Liver (tissue), 9 donors: Measurements from ENCODE around the gene SLC25A12. TPM values are rescaled to one million over a fixed set of nuclear protein-coding genes. Genes with fewer than 3 reads are reported as not detected.

ENCODE experiments used
- DNase-seq: peaks from one replicate; pipeline ENCODE4 v3.0.0-alpha.2; 2017; ENCODE audit warnings: low spot score
- H3K27ac ChIP-seq, 2 donors: one replicate each; pipeline ENCODE4 v1.7.0; 2013; ENCODE audit warnings: inconsistent platforms in 2 of 2, low read length in 2 of 2, control low read depth in 1 of 2, low read depth in 1 of 2, mild to moderate bottlenecking in 1 of 2
- H3K27me3 ChIP-seq, 4 donors: one replicate each; pipeline versions ENCODE4 v1.6.1 to v1.7.0; 2013; ENCODE audit warnings: low read length in 3 of 4, inconsistent platforms in 1 of 4, mild to moderate bottlenecking in 1 of 4, moderate library complexity in 1 of 4; ENCODE audit not compliant: control insufficient read depth in 4 of 4, insufficient read depth in 4 of 4
- H3K36me3 ChIP-seq, 4 donors: one replicate each; pipeline versions ENCODE4 v1.6.1 to v1.7.0; 2013; ENCODE audit warnings: low read length in 3 of 4, mild to moderate bottlenecking in 3 of 4, low read depth in 1 of 4, moderate library complexity in 1 of 4; ENCODE audit not compliant: control insufficient read depth in 4 of 4, insufficient read depth in 3 of 4
- H3K4me1 ChIP-seq, 4 donors: one replicate each; pipeline versions ENCODE4 v1.6.1 to v1.7.0; 2013; ENCODE audit warnings: low read length in 3 of 4, mild to moderate bottlenecking in 3 of 4, moderate library complexity in 1 of 4; ENCODE audit not compliant: control insufficient read depth in 4 of 4, insufficient read depth in 4 of 4
- H3K4me3 ChIP-seq, 3 donors: one replicate each; pipeline versions ENCODE4 v1.6.1 to v1.7.0; 2013; ENCODE audit warnings: low read length in 3 of 3, control low read depth in 1 of 3, low read depth in 1 of 3, mild to moderate bottlenecking in 1 of 3
- H3K9ac ChIP-seq, 2 donors: one replicate each; pipeline ENCODE4 v1.7.0; 2013; ENCODE audit warnings: low read length in 2 of 2, mild to moderate bottlenecking in 2 of 2, moderate library complexity in 2 of 2, control low read depth in 1 of 2, low read depth in 1 of 2
- H3K9me3 ChIP-seq, 4 donors: one replicate each; pipeline versions ENCODE4 v1.6.1 to v1.7.0; 2013; ENCODE audit warnings: low read length in 3 of 4; ENCODE audit not compliant: control insufficient read depth in 4 of 4
- EGR1 ChIP-seq, 2 donors: IDR thresholded peaks; 2 replicates each; pipeline ENCODE4 v1.6.1; 2016 to 2018; ENCODE audit warnings: antibody characterized with exemption in 2 of 2, low read depth in 2 of 2
- FOXA1 ChIP-seq: IDR thresholded peaks from 2 replicates; pipeline ENCODE4 v1.6.1; 2016; ENCODE audit warnings: antibody characterized with exemption
- FOXA2 ChIP-seq: IDR thresholded peaks from 2 replicates; pipeline ENCODE4 v1.6.1; 2016; ENCODE audit warnings: antibody characterized with exemption
- GABPA ChIP-seq, 2 donors: IDR thresholded peaks in 1 of 2; conservative IDR thresholded peaks in 1 of 2; 2 replicates each; pipeline ENCODE4 v1.6.1; 2016; ENCODE audit warnings: antibody characterized with exemption in 2 of 2, mild to moderate bottlenecking in 1 of 2, moderate library complexity in 1 of 2
- RAD21 ChIP-seq, 2 donors: IDR thresholded peaks; 2 replicates each; pipeline ENCODE4 v1.6.1; 2016; ENCODE audit warnings: antibody characterized with exemption in 2 of 2, mild to moderate bottlenecking in 2 of 2
- RXRA ChIP-seq, 2 donors: IDR thresholded peaks; 2 replicates each; pipeline ENCODE4 v1.6.1; 2017 to 2018; ENCODE audit warnings: antibody characterized with exemption in 2 of 2, mild to moderate bottlenecking in 1 of 2
- SP1 ChIP-seq: IDR thresholded peaks from 2 replicates; pipeline ENCODE4 v1.6.1; 2018; ENCODE audit warnings: antibody characterized with exemption, mild to moderate bottlenecking
- WGBS: extraction: QIAGEN DNeasy Blood & Tissue Kit; methylation state at CpG from one replicate; pipeline ENCODE4 v1.1.7; 2013; 5-methylcytosine and 5-hydroxymethylcytosine counted together
- polyA plus RNA-seq, 2 donors: library from polyadenylated mRNA; stranded (reverse) in 1 of 2; unstranded in 1 of 2; fragments of 200-250 nt in 1 of 2; fragments of >200 nt in 1 of 2; fragmentation: Nextera tagmentation in 1 of 2; extraction: Ambion mirVana in 1 of 2; gene quantifications; one replicate each; pipeline versions ENCODE4 v1.2.1 to v1.2.3, GENCODE V29; 2013 to 2015
- total RNA-seq, 2 donors: library from RNA; depleted of rRNA; stranded (reverse); fragments of >200 nt; gene quantifications; one replicate each; pipeline ENCODE4 v1.2.3, GENCODE V29; 2014
- TF ChIP-seq, protein P1 (sequence below): fragments of 150-350 bp; IDR thresholded peaks from 2 replicates; pipeline ENCODE4 v1.5.1; 2017; ENCODE audit warnings: improper control_type of control experiment, low read depth, low read length; ENCODE audit not compliant: missing input control
- TF ChIP-seq, protein P2 (sequence below): IDR thresholded peaks from 2 replicates; pipeline ENCODE4 v1.6.1; 2016; ENCODE audit warnings: antibody characterized with exemption
- TF ChIP-seq, protein P3 (sequence below): IDR thresholded peaks from 2 replicates; pipeline ENCODE4 v1.6.1; 2016; ENCODE audit warnings: antibody characterized with exemption
- TF ChIP-seq, protein P4 (sequence below): IDR thresholded peaks from 2 replicates; pipeline ENCODE4 v1.6.1; 2016; ENCODE audit warnings: antibody characterized with exemption, mild to moderate bottlenecking
- donor health status: healthy.
- donor health status: healthy.
- donor health status: healthy.
- donor health status: healthy.
- donor health status: healthy.

SLC25A12 gene
- total and polyA plus RNA-seq, 4 donors: 0.46 to 4.4 (median 2.1) TPM

DNA sequence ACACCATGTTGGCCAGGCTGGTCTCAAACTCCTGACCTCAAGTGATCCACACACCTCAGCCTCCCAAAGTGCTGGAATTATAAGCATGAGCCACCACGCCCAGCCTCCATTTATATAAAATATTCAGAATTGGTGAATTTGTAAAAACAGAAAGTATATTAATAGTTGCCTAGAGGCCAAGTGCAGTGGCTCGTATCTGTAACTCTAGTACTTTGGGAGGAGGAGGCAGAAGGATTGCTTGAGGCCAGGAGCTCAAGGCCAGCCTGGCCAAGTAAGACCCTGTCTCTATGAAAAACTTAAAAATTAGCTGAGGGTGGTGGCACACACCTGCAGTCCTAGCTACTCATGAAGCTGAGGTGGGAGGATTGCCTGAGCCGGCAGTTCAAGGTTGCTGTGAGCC, 89.6 kb downstream of the SLC25A12 start:
- Histone ChIP-seq H3K27me3 (no peaks in the 10 kb centered on the region), H3K9me3 (no peaks in the 10 kb centered on the region), H3K9ac (no peak overlapping the region), H3K36me3 (no peaks in the 10 kb centered on the region), H3K27ac (no peak overlapping the region), H3K4me1 (peaks cover 0 to 5% (median 0%) of the 10 kb centered on the region in 4 donors), H3K4me3 (no peak overlapping the region)
- WGBS: 97% methylated on average over 3 of the region's 3 CpGs
- no peak for TF ChIP-seq FOXA1
- no peak for TF ChIP-seq FOXA2
- TF ChIP-seq, protein P1, sequence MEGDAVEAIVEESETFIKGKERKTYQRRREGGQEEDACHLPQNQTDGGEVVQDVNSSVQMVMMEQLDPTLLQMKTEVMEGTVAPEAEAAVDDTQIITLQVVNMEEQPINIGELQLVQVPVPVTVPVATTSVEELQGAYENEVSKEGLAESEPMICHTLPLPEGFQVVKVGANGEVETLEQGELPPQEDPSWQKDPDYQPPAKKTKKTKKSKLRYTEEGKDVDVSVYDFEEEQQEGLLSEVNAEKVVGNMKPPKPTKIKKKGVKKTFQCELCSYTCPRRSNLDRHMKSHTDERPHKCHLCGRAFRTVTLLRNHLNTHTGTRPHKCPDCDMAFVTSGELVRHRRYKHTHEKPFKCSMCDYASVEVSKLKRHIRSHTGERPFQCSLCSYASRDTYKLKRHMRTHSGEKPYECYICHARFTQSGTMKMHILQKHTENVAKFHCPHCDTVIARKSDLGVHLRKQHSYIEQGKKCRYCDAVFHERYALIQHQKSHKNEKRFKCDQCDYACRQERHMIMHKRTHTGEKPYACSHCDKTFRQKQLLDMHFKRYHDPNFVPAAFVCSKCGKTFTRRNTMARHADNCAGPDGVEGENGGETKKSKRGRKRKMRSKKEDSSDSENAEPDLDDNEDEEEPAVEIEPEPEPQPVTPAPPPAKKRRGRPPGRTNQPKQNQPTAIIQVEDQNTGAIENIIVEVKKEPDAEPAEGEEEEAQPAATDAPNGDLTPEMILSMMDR: no peak
- TF ChIP-seq GABPA (IDR thresholded peaks at IDR 0.05 in 1 of 2, conservative IDR thresholded peaks at IDR 0.05 in 1 of 2): no peak
- no peak for TF ChIP-seq EGR1 (IDR thresholded peaks at IDR 0.05; ENCODE audit: low read depth in 2 of 2)
- DNase-seq: no peak

DNA sequence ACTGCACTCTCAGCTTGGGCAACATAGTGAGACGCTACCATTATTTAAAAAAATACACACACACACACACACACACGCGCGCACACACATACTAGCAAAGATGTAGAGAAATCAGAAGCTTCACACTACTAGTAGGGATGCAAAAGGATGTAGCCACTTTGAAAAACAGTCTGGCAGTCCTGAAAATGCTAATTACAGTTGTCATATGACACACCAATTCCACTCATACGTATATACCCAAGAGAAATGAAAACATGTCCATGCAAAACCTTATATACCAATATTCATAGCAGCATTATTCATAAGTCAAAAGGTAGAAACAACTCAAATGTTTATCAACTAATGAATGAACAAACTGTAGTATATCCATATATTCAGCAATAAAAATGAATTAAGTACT, 90.3 kb downstream of the SLC25A12 start:
- peaks cover 0 to 5% (median 0%) of the 10 kb centered on the region in 4 donors for H3K4me1 ChIP-seq
- TF ChIP-seq, protein P2, sequence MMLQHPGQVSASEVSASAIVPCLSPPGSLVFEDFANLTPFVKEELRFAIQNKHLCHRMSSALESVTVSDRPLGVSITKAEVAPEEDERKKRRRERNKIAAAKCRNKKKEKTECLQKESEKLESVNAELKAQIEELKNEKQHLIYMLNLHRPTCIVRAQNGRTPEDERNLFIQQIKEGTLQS: no peak
- TF ChIP-seq RAD21 (IDR thresholded peaks at IDR 0.05): no peak
- no peak for TF ChIP-seq RXRA (IDR thresholded peaks at IDR 0.05)
- TF ChIP-seq, protein P3, sequence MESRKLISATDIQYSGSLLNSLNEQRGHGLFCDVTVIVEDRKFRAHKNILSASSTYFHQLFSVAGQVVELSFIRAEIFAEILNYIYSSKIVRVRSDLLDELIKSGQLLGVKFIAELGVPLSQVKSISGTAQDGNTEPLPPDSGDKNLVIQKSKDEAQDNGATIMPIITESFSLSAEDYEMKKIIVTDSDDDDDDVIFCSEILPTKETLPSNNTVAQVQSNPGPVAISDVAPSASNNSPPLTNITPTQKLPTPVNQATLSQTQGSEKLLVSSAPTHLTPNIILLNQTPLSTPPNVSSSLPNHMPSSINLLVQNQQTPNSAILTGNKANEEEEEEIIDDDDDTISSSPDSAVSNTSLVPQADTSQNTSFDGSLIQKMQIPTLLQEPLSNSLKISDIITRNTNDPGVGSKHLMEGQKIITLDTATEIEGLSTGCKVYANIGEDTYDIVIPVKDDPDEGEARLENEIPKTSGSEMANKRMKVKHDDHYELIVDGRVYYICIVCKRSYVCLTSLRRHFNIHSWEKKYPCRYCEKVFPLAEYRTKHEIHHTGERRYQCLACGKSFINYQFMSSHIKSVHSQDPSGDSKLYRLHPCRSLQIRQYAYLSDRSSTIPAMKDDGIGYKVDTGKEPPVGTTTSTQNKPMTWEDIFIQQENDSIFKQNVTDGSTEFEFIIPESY: no peak
- no peak for TF ChIP-seq SP1
- TF ChIP-seq, protein P4, sequence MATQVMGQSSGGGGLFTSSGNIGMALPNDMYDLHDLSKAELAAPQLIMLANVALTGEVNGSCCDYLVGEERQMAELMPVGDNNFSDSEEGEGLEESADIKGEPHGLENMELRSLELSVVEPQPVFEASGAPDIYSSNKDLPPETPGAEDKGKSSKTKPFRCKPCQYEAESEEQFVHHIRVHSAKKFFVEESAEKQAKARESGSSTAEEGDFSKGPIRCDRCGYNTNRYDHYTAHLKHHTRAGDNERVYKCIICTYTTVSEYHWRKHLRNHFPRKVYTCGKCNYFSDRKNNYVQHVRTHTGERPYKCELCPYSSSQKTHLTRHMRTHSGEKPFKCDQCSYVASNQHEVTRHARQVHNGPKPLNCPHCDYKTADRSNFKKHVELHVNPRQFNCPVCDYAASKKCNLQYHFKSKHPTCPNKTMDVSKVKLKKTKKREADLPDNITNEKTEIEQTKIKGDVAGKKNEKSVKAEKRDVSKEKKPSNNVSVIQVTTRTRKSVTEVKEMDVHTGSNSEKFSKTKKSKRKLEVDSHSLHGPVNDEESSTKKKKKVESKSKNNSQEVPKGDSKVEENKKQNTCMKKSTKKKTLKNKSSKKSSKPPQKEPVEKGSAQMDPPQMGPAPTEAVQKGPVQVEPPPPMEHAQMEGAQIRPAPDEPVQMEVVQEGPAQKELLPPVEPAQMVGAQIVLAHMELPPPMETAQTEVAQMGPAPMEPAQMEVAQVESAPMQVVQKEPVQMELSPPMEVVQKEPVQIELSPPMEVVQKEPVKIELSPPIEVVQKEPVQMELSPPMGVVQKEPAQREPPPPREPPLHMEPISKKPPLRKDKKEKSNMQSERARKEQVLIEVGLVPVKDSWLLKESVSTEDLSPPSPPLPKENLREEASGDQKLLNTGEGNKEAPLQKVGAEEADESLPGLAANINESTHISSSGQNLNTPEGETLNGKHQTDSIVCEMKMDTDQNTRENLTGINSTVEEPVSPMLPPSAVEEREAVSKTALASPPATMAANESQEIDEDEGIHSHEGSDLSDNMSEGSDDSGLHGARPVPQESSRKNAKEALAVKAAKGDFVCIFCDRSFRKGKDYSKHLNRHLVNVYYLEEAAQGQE: no peak
- no peak for TF ChIP-seq EGR1 (IDR thresholded peaks at IDR 0.05; ENCODE audit: low read depth in 2 of 2)
- 73% methylated on average over 5 of the region's 5 CpGs for WGBS
- no peaks in the 10 kb centered on the region for H3K9me3 ChIP-seq
- H3K4me3 ChIP-seq: no peak overlapping the region
- H3K27me3 ChIP-seq: no peaks in the 10 kb centered on the region
- DNase-seq: no peak
- no peaks in the 10 kb centered on the region for H3K36me3 ChIP-seq
- H3K9ac ChIP-seq: no peak overlapping the region
- H3K27ac ChIP-seq: no peak overlapping the region
